ENCODE data around the gene PRKG1.
A peak's percentile ranks its signal among the peaks of the same experiment; 100 is the strongest.
"Not testable (repeated sequence)": the region's sequence is repeated elsewhere in the genome, so short reads cannot be mapped to it uniquely, and the experiment has no call there.

The PRKG1 gene

GRCh38 chr10:51685768-51686167 is 611.5 kb downstream of the PRKG1 start:
- no peak for DNase-seq

GRCh38 chr10:51687296-51687695 is 613.0 kb downstream of the PRKG1 start:
- DNase-seq, result no peak

- DNase-seq, result not testable (repeated sequence)
Measured at GRCh38 chr10:51688826-51689225, 614.5 kb downstream of the PRKG1 start.

GRCh38 chr10:51689536-51689935 is 615.2 kb downstream of the PRKG1 start:
- no peak for DNase-seq

GRCh38 chr10:51691135-51691534 is 616.8 kb downstream of the PRKG1 start:
- no peak for DNase-seq

GRCh38 chr10:51694086-51694768 is 619.9 kb downstream of the PRKG1 start:
- DNase-seq, result no peak

GRCh38 chr10:51696251-51696650 is 622.0 kb downstream of the PRKG1 start:
- peak; percentile 6 for DNase-seq

GRCh38 chr10:51698473-51699063 is 624.3 kb downstream of the PRKG1 start:
- DNase-seq, result no peak

- DNase-seq, result no peak
Measured at GRCh38 chr10:51699145-51699474, 624.8 kb downstream of the PRKG1 start.

- peak; percentile 95 for DNase-seq
Measured at GRCh38 chr10:51699475-51700227, 625.4 kb downstream of the PRKG1 start, which contains the start of gene CSTF2T. TSS of gene CSTF2T (minus strand) at chr10:51699595. CDS start at chr10:51699549, 46 bp downstream.

- no peak for DNase-seq
Measured at GRCh38 chr10:51700228-51700817, 626.0 kb downstream of the PRKG1 start.

- no peak for DNase-seq
Measured at GRCh38 chr10:51705774-51706173, 631.5 kb downstream of the PRKG1 start.

GRCh38 chr10:51706225-51706624 is 631.9 kb downstream of the PRKG1 start:
- peak; percentile 67 for DNase-seq

- no peak for DNase-seq
Measured at GRCh38 chr10:51707392-51707791, 633.1 kb downstream of the PRKG1 start.

- no peak for DNase-seq
Measured at GRCh38 chr10:51707821-51708424, 633.6 kb downstream of the PRKG1 start.

- DNase-seq, result no peak
Measured at GRCh38 chr10:51708609-51709008, 634.3 kb downstream of the PRKG1 start.

GRCh38 chr10:51709324-51709972 is 635.2 kb downstream of the PRKG1 start:
- no peak for DNase-seq

GRCh38 chr10:51711519-51711891 is 637.2 kb downstream of the PRKG1 start:
- DNase-seq, result no peak

GRCh38 chr10:51716981-51717380 is 642.7 kb downstream of the PRKG1 start:
- DNase-seq, result no peak

- DNase-seq, result peak; percentile 74
Measured at GRCh38 chr10:51718804-51719291, 644.6 kb downstream of the PRKG1 start.

- DNase-seq, result no peak
Measured at GRCh38 chr10:51724038-51724437, 649.8 kb downstream of the PRKG1 start.

GRCh38 chr10:51729822-51730555 is 655.7 kb downstream of the PRKG1 start:
- DNase-seq, result no peak
